Measurements from ENCODE around the gene IFITM1. TPM values are rescaled to one million over a fixed set of nuclear protein-coding genes. Genes with fewer than 3 reads are reported as not detected.
A peak's percentile ranks its signal among the peaks of the same experiment; 100 is the strongest.
"Not testable (repeated sequence)": the region's sequence is repeated elsewhere in the genome, so short reads cannot be mapped to it uniquely, and the experiment has no call there.

The IFITM1 gene
- total and polyA plus RNA-seq, 2 of the 8 experiments (the other 6 are each of a cell fraction or from before 2014, with no cell fraction given), result 394 to 1,464 TPM

- Histone ChIP-seq H2BK15ac (ENCODE audit: low read length) (peak overlapping the region; percentile 61; the same call in 1 of the 2 replicates), H3K4me2 (ENCODE audit: insufficient read depth in 1 of 2, low read depth in 2 of 2, low read length in 2 of 2) (peak overlapping the region; percentile 51 to 96), H3K4me1 (replicated peaks in 1 of 4; ENCODE audit: control insufficient read depth in 3 of 4, insufficient read depth in 4 of 4, low read length in 3 of 4) (peaks cover 3 to 35% (median 23%) of the 10 kb centered on the region in 4 experiments), H3K23me2 (ENCODE audit: low read depth, low read length) (peaks cover 13% of the 10 kb centered on the region; the same call in 1 of the 2 replicates), H2BK12ac (ENCODE audit: low read depth, low read length) (peak overlapping the region; percentile 11; the same call in 1 of the 2 replicates), H3K79me2 (ENCODE audit: control insufficient read depth in 1 of 2, insufficient read depth in 2 of 2, low read length in 2 of 2) (peaks cover 0 to 15% of the 10 kb centered on the region in 2 experiments; a peak in 2 of 4 replicates), H2BK5ac (ENCODE audit: low read depth, low read length) (peak overlapping the region; percentile 10; the same call in 1 of the 2 replicates), H3K4me3 (ENCODE audit: extremely low read depth in 1 of 4, insufficient read depth in 2 of 4, low read depth in 3 of 4, low read length in 4 of 4) (peak overlapping the region in 2 of 4 experiments; percentile 4 to 74; a peak in 4 of 8 replicates), H3K18ac (ENCODE audit: extremely low read depth, low read length) (peak overlapping the region; percentile 94)
- H4K91ac ChIP-seq (replicated peaks; ENCODE audit: insufficient read length, low read length); H3K23ac ChIP-seq (ENCODE audit: insufficient read length); H2BK20ac ChIP-seq (ENCODE audit: low read length); H2AK5ac ChIP-seq (ENCODE audit: low read depth, low read length); H3K27me3 ChIP-seq (replicated peaks in 1 of 4; ENCODE audit: control insufficient read depth in 3 of 4, extremely low read depth in 1 of 4, insufficient read depth in 3 of 4, low read length in 3 of 4); H3K79me1 ChIP-seq (ENCODE audit: low read depth, low read length); H3K9me3 ChIP-seq (ENCODE audit: insufficient read depth in 2 of 2, low read depth in 1 of 2, low read length in 1 of 2); H4K8ac ChIP-seq (ENCODE audit: extremely low read depth, insufficient read depth, low read length); H3K56ac ChIP-seq (replicated peaks; ENCODE audit: insufficient read length, low read depth, low read length); FAIRE-seq; H3K36me3 ChIP-seq (ENCODE audit: control insufficient read depth in 2 of 4, insufficient read depth in 4 of 4, low read length in 3 of 4); H2BK120ac ChIP-seq (replicated peaks; ENCODE audit: low read depth, low read length); H4K5ac ChIP-seq (ENCODE audit: insufficient read length, low read depth, low read length); H3K9ac ChIP-seq (replicated peaks in 1 of 4; ENCODE audit: extremely low read depth in 1 of 4, low read depth in 3 of 4, low read length in 3 of 4); H4K20me1 ChIP-seq (replicated peaks in 1 of 2; ENCODE audit: control insufficient read depth in 1 of 2, insufficient read depth in 2 of 2, low read length in 2 of 2); H3K4ac ChIP-seq (replicated peaks; ENCODE audit: insufficient read length, low read depth, low read length); H2AFZ ChIP-seq (ENCODE audit: low read length); H3K27ac ChIP-seq (ENCODE audit: low read depth, low read length); H3K14ac ChIP-seq (ENCODE audit: insufficient read length): not testable (repeated sequence)
- ChIA-PET CTCF (ENCODE audit: partially characterized antibody) (interaction anchor here (0.8 to 1.0 kb wide), 2 partner anchors 34 to 36 kb away, joined by 3 to 4 read pairs; no protein-coding TSS in a partner anchor), POLR2A (ENCODE audit: partially characterized antibody) (interaction anchor here (0.8 to 1.5 kb wide), 4 partner anchors 10 to 36 kb away, joined by 3 to 9 read pairs (median 6); no protein-coding TSS in a partner anchor)
- DNase-seq (ENCODE audit: low read depth in 1 of 2, low spot score in 2 of 2), result peak in 1 of 2 experiments; percentile 69
- 66% methylated on average over 20 of the region's 29 CpGs; no CpG with 5 or more reads in 1 of the 2 experiments for WGBS, 2 experiments (ENCODE audit: extremely low coverage in 1 of 2, insufficient coverage in 1 of 2, insufficient read length in 1 of 2, insufficient replicate concordance in 2 of 2, low coverage in 1 of 2, low lambda C conversion rate in 2 of 2, missing lambda C conversion rate in 1 of 2)
These were observed 5.5 kb downstream of the IFITM1 start for GRCh38 chr11:319121-319887.
